ENCODE data around the gene JADE2.

Gene JADE2

GRCh38 chr5:134547066-134547465 lies 21.6 kb downstream of the JADE2 start:
- Mint-ChIP-seq H3K27me3 (ENCODE audit: low read depth) (peaks cover 7% of the 10 kb centered on the region), H3K36me3 (ENCODE audit: low read depth) (no peaks in the 10 kb centered on the region), H3K4me1 (peaks cover 22% of the 10 kb centered on the region), H3K9me3 (no peaks in the 10 kb centered on the region), H3K27ac (peak overlapping the region in 2 of 3 experiments; percentile 23 to 32), H3K4me3 (no peak overlapping the region)
- TF ChIP-seq, protein P1, sequence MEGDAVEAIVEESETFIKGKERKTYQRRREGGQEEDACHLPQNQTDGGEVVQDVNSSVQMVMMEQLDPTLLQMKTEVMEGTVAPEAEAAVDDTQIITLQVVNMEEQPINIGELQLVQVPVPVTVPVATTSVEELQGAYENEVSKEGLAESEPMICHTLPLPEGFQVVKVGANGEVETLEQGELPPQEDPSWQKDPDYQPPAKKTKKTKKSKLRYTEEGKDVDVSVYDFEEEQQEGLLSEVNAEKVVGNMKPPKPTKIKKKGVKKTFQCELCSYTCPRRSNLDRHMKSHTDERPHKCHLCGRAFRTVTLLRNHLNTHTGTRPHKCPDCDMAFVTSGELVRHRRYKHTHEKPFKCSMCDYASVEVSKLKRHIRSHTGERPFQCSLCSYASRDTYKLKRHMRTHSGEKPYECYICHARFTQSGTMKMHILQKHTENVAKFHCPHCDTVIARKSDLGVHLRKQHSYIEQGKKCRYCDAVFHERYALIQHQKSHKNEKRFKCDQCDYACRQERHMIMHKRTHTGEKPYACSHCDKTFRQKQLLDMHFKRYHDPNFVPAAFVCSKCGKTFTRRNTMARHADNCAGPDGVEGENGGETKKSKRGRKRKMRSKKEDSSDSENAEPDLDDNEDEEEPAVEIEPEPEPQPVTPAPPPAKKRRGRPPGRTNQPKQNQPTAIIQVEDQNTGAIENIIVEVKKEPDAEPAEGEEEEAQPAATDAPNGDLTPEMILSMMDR (IDR thresholded peaks at IDR 0.05; ENCODE audit: unreplicated experiment in 3 of 3), result no peak

DNA sequence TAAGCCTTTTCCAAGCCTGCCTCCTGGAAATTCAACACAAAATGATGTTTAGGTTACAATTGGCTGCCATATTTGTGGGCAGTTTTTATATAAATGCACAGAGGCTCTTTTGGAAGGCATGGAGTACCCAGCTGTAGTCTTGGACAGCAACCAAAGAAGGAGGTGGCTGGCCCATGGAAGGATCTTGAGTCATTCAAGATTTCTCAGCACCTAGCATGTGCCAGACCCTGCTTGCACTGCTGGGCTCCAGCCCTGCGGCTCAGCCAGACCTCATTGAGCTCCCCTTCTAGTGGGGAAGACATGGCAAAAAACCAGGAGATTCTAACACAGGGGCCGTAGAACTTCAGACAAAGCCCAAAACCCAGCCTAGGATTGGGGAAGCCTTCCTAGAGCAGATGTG lies 22.1 kb downstream of the JADE2 start:
- Mint-ChIP-seq H3K9me3 (no peaks in the 10 kb centered on the region), H3K4me3 (no peak overlapping the region), H3K36me3 (ENCODE audit: low read depth) (no peaks in the 10 kb centered on the region), H3K27me3 (ENCODE audit: low read depth) (peaks cover 7% of the 10 kb centered on the region), H3K27ac (no peak overlapping the region), H3K4me1 (peaks cover 22% of the 10 kb centered on the region)
- TF ChIP-seq, protein P1 (IDR thresholded peaks at IDR 0.05; ENCODE audit: unreplicated experiment in 3 of 3), result no peak

DNA sequence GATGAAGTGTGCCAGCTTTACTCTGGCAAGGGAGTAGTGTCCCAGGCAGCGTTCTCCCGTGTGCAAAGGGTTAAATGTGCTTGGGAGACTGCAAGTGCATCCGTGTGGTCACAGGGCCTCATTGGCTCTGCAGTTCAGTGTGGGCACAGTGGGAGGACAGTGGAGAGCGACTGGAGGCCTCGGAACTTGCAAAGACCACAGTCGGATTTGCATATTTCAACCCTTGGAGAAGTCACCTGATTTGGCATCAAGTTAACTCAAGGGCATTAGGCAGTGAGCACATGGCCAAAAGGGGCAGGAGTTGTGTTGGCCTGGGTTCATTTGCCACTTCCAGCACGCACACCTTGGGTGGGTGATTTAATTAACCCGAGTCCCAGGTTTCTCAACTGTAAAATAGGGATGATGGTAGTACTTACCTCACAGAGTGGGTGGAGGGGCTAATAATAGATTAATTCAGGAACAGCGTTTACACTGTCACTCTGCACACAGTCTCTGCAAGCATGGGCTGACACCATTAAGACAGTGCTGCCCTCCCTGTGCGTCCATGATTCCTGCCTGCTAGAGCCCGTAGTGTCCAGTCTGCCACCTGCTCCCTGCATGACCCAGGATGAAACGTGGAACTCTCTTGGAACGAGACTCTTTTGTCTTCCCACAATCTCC lies 22.7 kb downstream of the JADE2 start:
- TF ChIP-seq, protein P1 (IDR thresholded peaks at IDR 0.05; ENCODE audit: unreplicated experiment in 3 of 3), result no peak
- Mint-ChIP-seq H3K27me3 (ENCODE audit: low read depth) (peaks cover 7% of the 10 kb centered on the region), H3K4me1 (peaks cover 22% of the 10 kb centered on the region), H3K9me3 (no peaks in the 10 kb centered on the region), H3K36me3 (ENCODE audit: low read depth) (no peaks in the 10 kb centered on the region), H3K27ac (no peak overlapping the region), H3K4me3 (no peak overlapping the region)

GRCh38 chr5:134549714-134550113 lies 24.2 kb downstream of the JADE2 start:
- TF ChIP-seq, protein P1 (IDR thresholded peaks at IDR 0.05; ENCODE audit: unreplicated experiment in 3 of 3), result no peak
- Mint-ChIP-seq H3K4me1 (peaks cover 27% of the 10 kb centered on the region), H3K36me3 (ENCODE audit: low read depth) (no peaks in the 10 kb centered on the region), H3K4me3 (no peak overlapping the region), H3K9me3 (no peaks in the 10 kb centered on the region), H3K27ac (no peak overlapping the region), H3K27me3 (ENCODE audit: low read depth) (peaks cover 7% of the 10 kb centered on the region)

DNA sequence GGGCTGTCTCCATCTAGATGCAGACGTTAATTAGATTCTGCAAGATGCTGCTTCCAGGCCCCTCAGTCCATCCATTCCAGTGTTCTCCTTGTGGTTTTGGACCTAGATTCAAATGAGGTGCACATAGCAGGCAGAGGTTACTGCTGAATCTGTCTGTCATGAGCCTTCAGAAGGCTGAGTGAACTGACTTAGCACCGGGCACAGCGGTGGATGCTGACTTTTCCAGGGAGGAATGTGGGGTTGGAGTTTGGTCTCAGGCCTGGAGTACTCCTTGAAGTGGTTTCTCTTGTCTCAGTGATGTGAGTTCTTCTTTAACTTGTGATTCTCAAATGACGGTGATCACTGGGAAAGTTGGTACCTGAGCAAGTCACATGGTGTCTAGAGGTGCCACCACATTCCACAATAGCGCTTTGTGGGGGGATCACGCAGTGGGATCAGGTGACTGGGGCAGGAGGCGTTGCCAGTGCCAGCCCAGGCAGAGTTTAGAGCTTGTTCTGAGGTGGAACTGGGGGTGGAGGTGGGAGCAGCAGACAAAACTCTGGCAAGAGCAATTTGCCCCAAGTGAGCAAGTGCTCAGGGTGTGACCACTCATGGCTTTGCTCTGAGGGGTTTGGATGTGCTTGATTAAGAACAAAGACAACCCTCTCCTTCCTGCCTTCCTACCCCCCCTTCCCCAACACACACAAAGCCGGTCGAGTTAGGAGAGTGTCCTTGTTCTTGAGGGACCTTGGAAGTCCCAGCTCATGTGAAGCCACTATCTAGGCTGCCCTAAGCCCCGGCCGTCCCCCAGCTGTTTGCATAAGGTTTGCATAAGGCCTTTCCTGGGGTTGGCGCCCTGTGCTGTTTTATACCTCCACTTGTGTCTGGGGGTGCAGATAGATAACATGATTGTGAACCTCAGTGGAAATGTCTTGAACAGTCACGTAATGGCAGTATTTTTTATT lies 25.1 kb downstream of the JADE2 start:
- H3K9me3 Mint-ChIP-seq, result no peaks in the 10 kb centered on the region
- TF ChIP-seq, protein P1 (IDR thresholded peaks at IDR 0.05; ENCODE audit: unreplicated experiment in 3 of 3), result no peak
- no peak overlapping the region for H3K4me3 Mint-ChIP-seq
- H3K27me3 Mint-ChIP-seq (ENCODE audit: low read depth), result peaks cover 7% of the 10 kb centered on the region
- peaks cover 20% of the 10 kb centered on the region for H3K4me1 Mint-ChIP-seq
- no peak overlapping the region for H3K27ac Mint-ChIP-seq
- peaks cover 3% of the 10 kb centered on the region for H3K36me3 Mint-ChIP-seq (ENCODE audit: low read depth)
